HG03175 (cell line): ENCODE results near the gene HNRNPC.
"Not testable (repeated sequence)": the region's sequence is repeated elsewhere in the genome, so short reads cannot be mapped to it uniquely, and the experiment has no call there.

ENCODE experiments used
- ATAC-seq: cut with Tn5 transposase; IDR thresholded peaks from one replicate; pipeline ENCODE4 v1.9.1; 2021; ENCODE audit warnings: mild to moderate bottlenecking, moderate library complexity; ENCODE audit not compliant: unreplicated experiment

Gene HNRNPC

GRCh38 chr14:21215130-21215878 is 53.9 kb downstream of the HNRNPC start:
- ATAC-seq = no peak

GRCh38 chr14:21213652-21214051 is 55.6 kb downstream of the HNRNPC start:
- ATAC-seq = no peak

GRCh38 chr14:21212824-21213223 is 56.4 kb downstream of the HNRNPC start:
- ATAC-seq = not testable (repeated sequence)

- no peak for ATAC-seq
Measured at GRCh38 chr14:21211509-21211908, 57.7 kb downstream of the HNRNPC start.

- no peak for ATAC-seq
Measured at GRCh38 chr14:21210023-21210422, 59.2 kb downstream of the HNRNPC start.

GRCh38 chr14:21209185-21209584 is 60.1 kb downstream of the HNRNPC start:
- ATAC-seq = no peak

- no peak for ATAC-seq
Measured at GRCh38 chr14:21208554-21208953, 60.7 kb downstream of the HNRNPC start.

GRCh38 chr14:21206753-21207684 is 62.2 kb downstream of the HNRNPC start:
- ATAC-seq = no peak

GRCh38 chr14:21205678-21206581 is 63.3 kb downstream of the HNRNPC start:
- no peak for ATAC-seq

- ATAC-seq = no peak
Measured at GRCh38 chr14:21205026-21205677, 64.1 kb downstream of the HNRNPC start.

- ATAC-seq = no peak
Measured at GRCh38 chr14:21204167-21205025, 64.8 kb downstream of the HNRNPC start.

- ATAC-seq = no peak
Measured at GRCh38 chr14:21203470-21204166, 65.6 kb downstream of the HNRNPC start.

GRCh38 chr14:21202463-21203358 is 66.5 kb downstream of the HNRNPC start:
- no peak for ATAC-seq

- no peak for ATAC-seq
Measured at GRCh38 chr14:21201732-21202462, 67.3 kb downstream of the HNRNPC start.

GRCh38 chr14:21200752-21201461 is 68.3 kb downstream of the HNRNPC start:
- no peak for ATAC-seq
